Liver (tissue), 9 donors: Measurements from ENCODE around the gene LZTS3. TPM values are rescaled to one million over a fixed set of nuclear protein-coding genes. Genes with fewer than 3 reads are reported as not detected.

ENCODE experiments used
- DNase-seq: peaks from one replicate; pipeline ENCODE4 v3.0.0-alpha.2; 2017; ENCODE audit warnings: low spot score
- H3K27ac ChIP-seq, 2 donors: one replicate each; pipeline ENCODE4 v1.7.0; 2013; ENCODE audit warnings: inconsistent platforms in 2 of 2, low read length in 2 of 2, control low read depth in 1 of 2, low read depth in 1 of 2, mild to moderate bottlenecking in 1 of 2
- H3K27me3 ChIP-seq, 4 donors: one replicate each; pipeline versions ENCODE4 v1.6.1 to v1.7.0; 2013; ENCODE audit warnings: low read length in 3 of 4, inconsistent platforms in 1 of 4, mild to moderate bottlenecking in 1 of 4, moderate library complexity in 1 of 4; ENCODE audit not compliant: control insufficient read depth in 4 of 4, insufficient read depth in 4 of 4
- H3K36me3 ChIP-seq, 4 donors: one replicate each; pipeline versions ENCODE4 v1.6.1 to v1.7.0; 2013; ENCODE audit warnings: low read length in 3 of 4, mild to moderate bottlenecking in 3 of 4, low read depth in 1 of 4, moderate library complexity in 1 of 4; ENCODE audit not compliant: control insufficient read depth in 4 of 4, insufficient read depth in 3 of 4
- H3K4me1 ChIP-seq, 4 donors: one replicate each; pipeline versions ENCODE4 v1.6.1 to v1.7.0; 2013; ENCODE audit warnings: low read length in 3 of 4, mild to moderate bottlenecking in 3 of 4, moderate library complexity in 1 of 4; ENCODE audit not compliant: control insufficient read depth in 4 of 4, insufficient read depth in 4 of 4
- H3K4me3 ChIP-seq, 3 donors: one replicate each; pipeline versions ENCODE4 v1.6.1 to v1.7.0; 2013; ENCODE audit warnings: low read length in 3 of 3, control low read depth in 1 of 3, low read depth in 1 of 3, mild to moderate bottlenecking in 1 of 3
- H3K9ac ChIP-seq, 2 donors: one replicate each; pipeline ENCODE4 v1.7.0; 2013; ENCODE audit warnings: low read length in 2 of 2, mild to moderate bottlenecking in 2 of 2, moderate library complexity in 2 of 2, control low read depth in 1 of 2, low read depth in 1 of 2
- H3K9me3 ChIP-seq, 4 donors: one replicate each; pipeline versions ENCODE4 v1.6.1 to v1.7.0; 2013; ENCODE audit warnings: low read length in 3 of 4; ENCODE audit not compliant: control insufficient read depth in 4 of 4
- ATF3 ChIP-seq: IDR thresholded peaks from 2 replicates; pipeline ENCODE4 v1.6.1; 2016; ENCODE audit warnings: antibody characterized with exemption
- EGR1 ChIP-seq, 2 donors: IDR thresholded peaks; 2 replicates each; pipeline ENCODE4 v1.6.1; 2016 to 2018; ENCODE audit warnings: antibody characterized with exemption in 2 of 2, low read depth in 2 of 2
- FOXA1 ChIP-seq: IDR thresholded peaks from 2 replicates; pipeline ENCODE4 v1.6.1; 2016; ENCODE audit warnings: antibody characterized with exemption
- FOXA2 ChIP-seq: IDR thresholded peaks from 2 replicates; pipeline ENCODE4 v1.6.1; 2016; ENCODE audit warnings: antibody characterized with exemption
- HNF4G ChIP-seq: IDR thresholded peaks from 2 replicates; pipeline ENCODE4 v1.6.1; 2016; ENCODE audit warnings: antibody characterized with exemption
- JUND ChIP-seq, 2 donors: IDR thresholded peaks; 2 replicates each; pipeline ENCODE4 v1.6.1; 2016; ENCODE audit warnings: antibody characterized with exemption in 2 of 2
- RAD21 ChIP-seq, 2 donors: IDR thresholded peaks; 2 replicates each; pipeline ENCODE4 v1.6.1; 2016; ENCODE audit warnings: antibody characterized with exemption in 2 of 2, mild to moderate bottlenecking in 2 of 2
- SP1 ChIP-seq: IDR thresholded peaks from 2 replicates; pipeline ENCODE4 v1.6.1; 2018; ENCODE audit warnings: antibody characterized with exemption, mild to moderate bottlenecking
- YY1 ChIP-seq: IDR thresholded peaks from 2 replicates; pipeline ENCODE4 v1.6.1; 2016; ENCODE audit warnings: antibody characterized with exemption, mild to moderate bottlenecking
- WGBS: extraction: QIAGEN DNeasy Blood & Tissue Kit; methylation state at CpG from one replicate; pipeline ENCODE4 v1.1.7; 2013; 5-methylcytosine and 5-hydroxymethylcytosine counted together
- polyA plus RNA-seq, 2 donors: library from polyadenylated mRNA; stranded (reverse) in 1 of 2; unstranded in 1 of 2; fragments of 200-250 nt in 1 of 2; fragments of >200 nt in 1 of 2; fragmentation: Nextera tagmentation in 1 of 2; extraction: Ambion mirVana in 1 of 2; gene quantifications; one replicate each; pipeline versions ENCODE4 v1.2.1 to v1.2.3, GENCODE V29; 2013 to 2015
- total RNA-seq, 2 donors: library from RNA; depleted of rRNA; stranded (reverse); fragments of >200 nt; gene quantifications; one replicate each; pipeline ENCODE4 v1.2.3, GENCODE V29; 2014
- TF ChIP-seq, protein P1 (sequence below): IDR thresholded peaks from 2 replicates; pipeline ENCODE4 v1.6.1; 2016; ENCODE audit warnings: antibody characterized with exemption, mild to moderate bottlenecking
- TF ChIP-seq, protein P2 (sequence below): IDR thresholded peaks from 2 replicates; pipeline ENCODE4 v1.6.1; 2016; ENCODE audit warnings: antibody characterized with exemption
- donor health status: healthy.
- donor health status: healthy.
- donor health status: healthy.
- donor health status: healthy.
- donor health status: healthy.

Gene LZTS3
- total and polyA plus RNA-seq, 4 donors: 1.9 to 3.7 (median 3.5) TPM

- Histone ChIP-seq H3K4me1 (peaks cover 0 to 2% (median 0%) of the 10 kb centered on the region in 4 donors), H3K9me3 (no peaks in the 10 kb centered on the region), H3K4me3 (no peak overlapping the region), H3K9ac (no peak overlapping the region), H3K27me3 (no peaks in the 10 kb centered on the region), H3K27ac (no peak overlapping the region), H3K36me3 (peaks cover 3 to 18% (median 12%) of the 10 kb centered on the region in 4 donors)
- TF ChIP-seq FOXA1 (no peak), JUND (IDR thresholded peaks at IDR 0.05) (no peak), RAD21 (IDR thresholded peaks at IDR 0.05) (no peak)
- DNase-seq: no peak
- WGBS: 93% methylated on average over 1 of the region's 1 CpG
Observed at GRCh38 chr20:3123542-3123941, 49.8 kb downstream of the LZTS3 start.

GRCh38 chr20:3121955-3122610, 51.3 kb downstream of the LZTS3 start:
- Histone ChIP-seq H3K27me3 (no peaks in the 10 kb centered on the region), H3K27ac (no peak overlapping the region), H3K4me1 (peaks cover 0 to 6% (median under 1%) of the 10 kb centered on the region in 4 donors), H3K36me3 (peaks cover 3 to 18% (median 12%) of the 10 kb centered on the region in 4 donors), H3K4me3 (no peak overlapping the region), H3K9me3 (no peaks in the 10 kb centered on the region), H3K9ac (no peak overlapping the region)
- TF ChIP-seq EGR1 (IDR thresholded peaks at IDR 0.05; ENCODE audit: low read depth in 2 of 2) (no peak), FOXA1 (no peak), HNF4G (no peak), ATF3 (no peak)
- DNase-seq: no peak
- 95% methylated on average over 12 of the region's 12 CpGs for WGBS

DNA sequence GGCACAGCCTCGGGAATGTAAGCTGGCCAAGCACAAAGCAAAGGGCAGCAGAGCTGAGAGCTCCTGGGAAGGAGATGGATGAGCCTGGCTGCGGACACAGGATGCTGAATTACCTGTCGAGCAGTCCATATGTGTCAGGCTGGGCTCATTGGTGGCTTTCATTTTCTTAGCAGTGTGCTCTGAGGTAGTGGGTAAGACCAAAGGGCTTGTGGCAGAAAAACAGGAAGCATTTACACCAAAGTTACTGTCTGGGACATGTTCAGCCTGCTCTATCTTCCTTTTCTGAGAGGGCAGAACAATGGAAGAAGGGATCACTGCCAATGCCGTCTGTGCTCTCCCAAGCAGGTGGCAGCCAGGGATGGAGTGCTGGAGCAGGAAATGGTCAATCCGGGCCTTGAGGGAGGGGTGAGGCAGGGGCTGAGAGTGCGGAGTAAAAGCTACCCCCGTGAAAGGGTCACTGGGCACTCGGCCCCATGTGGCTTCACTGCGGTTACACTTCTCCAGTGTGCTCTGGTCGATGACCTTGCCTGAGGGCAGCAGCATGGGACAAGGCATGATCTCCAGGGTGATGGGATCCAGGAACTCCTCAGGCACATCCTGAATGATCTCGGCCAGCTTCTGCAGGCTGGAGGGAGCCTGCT, 52.0 kb downstream of the LZTS3 start:
- H3K36me3 ChIP-seq: peaks cover 3 to 18% (median 12%) of the 10 kb centered on the region in 4 donors
- TF ChIP-seq SP1 (no peak), FOXA2 (no peak), YY1 (no peak), RAD21 (IDR thresholded peaks at IDR 0.05) (no peak)
- TF ChIP-seq, protein P1, sequence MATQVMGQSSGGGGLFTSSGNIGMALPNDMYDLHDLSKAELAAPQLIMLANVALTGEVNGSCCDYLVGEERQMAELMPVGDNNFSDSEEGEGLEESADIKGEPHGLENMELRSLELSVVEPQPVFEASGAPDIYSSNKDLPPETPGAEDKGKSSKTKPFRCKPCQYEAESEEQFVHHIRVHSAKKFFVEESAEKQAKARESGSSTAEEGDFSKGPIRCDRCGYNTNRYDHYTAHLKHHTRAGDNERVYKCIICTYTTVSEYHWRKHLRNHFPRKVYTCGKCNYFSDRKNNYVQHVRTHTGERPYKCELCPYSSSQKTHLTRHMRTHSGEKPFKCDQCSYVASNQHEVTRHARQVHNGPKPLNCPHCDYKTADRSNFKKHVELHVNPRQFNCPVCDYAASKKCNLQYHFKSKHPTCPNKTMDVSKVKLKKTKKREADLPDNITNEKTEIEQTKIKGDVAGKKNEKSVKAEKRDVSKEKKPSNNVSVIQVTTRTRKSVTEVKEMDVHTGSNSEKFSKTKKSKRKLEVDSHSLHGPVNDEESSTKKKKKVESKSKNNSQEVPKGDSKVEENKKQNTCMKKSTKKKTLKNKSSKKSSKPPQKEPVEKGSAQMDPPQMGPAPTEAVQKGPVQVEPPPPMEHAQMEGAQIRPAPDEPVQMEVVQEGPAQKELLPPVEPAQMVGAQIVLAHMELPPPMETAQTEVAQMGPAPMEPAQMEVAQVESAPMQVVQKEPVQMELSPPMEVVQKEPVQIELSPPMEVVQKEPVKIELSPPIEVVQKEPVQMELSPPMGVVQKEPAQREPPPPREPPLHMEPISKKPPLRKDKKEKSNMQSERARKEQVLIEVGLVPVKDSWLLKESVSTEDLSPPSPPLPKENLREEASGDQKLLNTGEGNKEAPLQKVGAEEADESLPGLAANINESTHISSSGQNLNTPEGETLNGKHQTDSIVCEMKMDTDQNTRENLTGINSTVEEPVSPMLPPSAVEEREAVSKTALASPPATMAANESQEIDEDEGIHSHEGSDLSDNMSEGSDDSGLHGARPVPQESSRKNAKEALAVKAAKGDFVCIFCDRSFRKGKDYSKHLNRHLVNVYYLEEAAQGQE: no peak
- TF ChIP-seq, protein P2, sequence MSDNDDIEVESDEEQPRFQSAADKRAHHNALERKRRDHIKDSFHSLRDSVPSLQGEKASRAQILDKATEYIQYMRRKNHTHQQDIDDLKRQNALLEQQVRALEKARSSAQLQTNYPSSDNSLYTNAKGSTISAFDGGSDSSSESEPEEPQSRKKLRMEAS: no peak
- WGBS: 67% methylated on average over 11 of the region's 11 CpGs
- H3K27me3 ChIP-seq: no peaks in the 10 kb centered on the region
- no peak overlapping the region for H3K4me3 ChIP-seq
- H3K27ac ChIP-seq: no peak overlapping the region
- H3K9ac ChIP-seq: no peak overlapping the region
- no peak for DNase-seq
- H3K4me1 ChIP-seq: peaks cover 0 to 6% (median under 1%) of the 10 kb centered on the region in 4 donors
- H3K9me3 ChIP-seq: no peaks in the 10 kb centered on the region
